HepG2 (cell line): ENCODE results near the gene VGLL1. TPM values are rescaled to one million over a fixed set of nuclear protein-coding genes. Genes with fewer than 3 reads are reported as not detected.

ENCODE experiments used
- ATAC-seq: fragments of 200-7000 bp; cut with Tn5 transposase; 3 replicates; pipeline ENCODE4 v1.9.1; 2020; ENCODE audit warnings: mild to moderate bottlenecking, moderate library complexity
- BruUV-seq: library from RNA; stranded (reverse); fragments of 400-500 nt; replicated peaks from 2 replicates; lab custom pipeline; 2021; lab: Mats Ljungman, UMichigan
- CTCF ChIA-PET: fragments of 300-600 bp; formaldehyde crosslinking; extraction: SDS; loops from one replicate; lab custom pipeline; 2021; ENCODE audit warnings: low total read pairs, inconsistent platforms, low intra/inter-chr PET ratio; lab: Yijun Ruan, JAX
- POLR2A ChIA-PET: fragments of 350-600 bp; sonication (Branson Sonifier 250); formaldehyde crosslinking; loops from one replicate; lab custom pipeline; 2020; ENCODE audit warnings: antibody characterized with exemption, inconsistent platforms; lab: Yijun Ruan, JAX
- DNase-seq: peaks from one replicate; pipeline ENCODE4 v3.0.0-alpha.2; 2015; ENCODE audit warnings: low spot score
- FAIRE-seq: peaks from 3 replicates; lab custom pipeline; 2011; peaks lifted over from hg19 to GRCh38; lab: Jason Lieb, UNC
- H2AFZ ChIP-seq: one replicate; pipeline ENCODE4 v1.6.1; 2011; ENCODE audit warnings: low read length, inconsistent platforms
- H3K27ac ChIP-seq: fragments of 300-600 bp; 3 replicates; pipeline ENCODE4 v1.8.0; 2011; ENCODE audit warnings: mixed run types, mild to moderate bottlenecking, mixed read lengths, low read length, inconsistent platforms; ENCODE audit not compliant: insufficient read depth; ENCODE audit errors: extremely low read length
- H3K27me3 ChIP-seq, 2 experiments: fragments of 200-600 bp in 1 of 2; 2 replicates in 1 of 2; 3 replicates in 1 of 2; pipeline versions ENCODE4 v1.6.0 to v1.8.0; 2011; ENCODE audit warnings: low read length in 2 of 2, mild to moderate bottlenecking in 2 of 2, moderate library complexity in 2 of 2, inconsistent platforms in 1 of 2; ENCODE audit not compliant: insufficient read depth in 2 of 2, control insufficient read depth in 1 of 2
- H3K36me3 ChIP-seq, 2 experiments: fragments of 200-600 bp in 1 of 2; replicated peaks in 1 of 2; 2 replicates in 1 of 2; 3 replicates in 1 of 2; pipeline versions ENCODE4 v1.5.1 to v1.8.0; 2011; ENCODE audit warnings: low read length in 2 of 2, inconsistent platforms in 1 of 2; ENCODE audit not compliant: insufficient read depth in 2 of 2, control insufficient read depth in 1 of 2
- H3K4me1 ChIP-seq: 2 replicates; pipeline ENCODE4 v1.5.1; 2012; ENCODE audit warnings: low read length, inconsistent platforms; ENCODE audit not compliant: insufficient read depth
- H3K4me2 ChIP-seq: 2 replicates; pipeline ENCODE4 v1.6.0; 2011; ENCODE audit warnings: low read depth, low read length, inconsistent platforms
- H3K4me3 ChIP-seq, 3 experiments: fragments of 200-600 bp in 1 of 3; sonication (generic), shearing (Covaris generic) in 1 of 3; replicated peaks in 1 of 3; 2 replicates each; pipeline ENCODE4 v1.5.1; 2011 to 2016; ENCODE audit warnings: low read length in 3 of 3, inconsistent platforms in 2 of 3, low read depth in 2 of 3, mild to moderate bottlenecking in 2 of 3, control low read depth in 1 of 3, mixed read lengths in 1 of 3; ENCODE audit not compliant: insufficient read depth in 1 of 3
- H3K79me2 ChIP-seq: one replicate; pipeline ENCODE4 v1.6.1; 2011; ENCODE audit warnings: low read length, inconsistent platforms; ENCODE audit not compliant: insufficient read depth
- H3K9ac ChIP-seq: 2 replicates; pipeline ENCODE4 v1.6.0; 2011; ENCODE audit warnings: mild to moderate bottlenecking, low read depth, low read length, inconsistent platforms; ENCODE audit not compliant: insufficient read depth
- H3K9me3 ChIP-seq: 2 replicates; pipeline ENCODE4 v1.5.1; 2012; ENCODE audit warnings: mild to moderate bottlenecking, low read length
- H4K20me1 ChIP-seq: 2 replicates; pipeline ENCODE4 v1.6.0; 2011; ENCODE audit warnings: inconsistent platforms, mild to moderate bottlenecking, low read length, moderate library complexity; ENCODE audit not compliant: insufficient read depth
- HNF4G ChIP-seq, 2 experiments: sonication (generic) in 1 of 2; formaldehyde crosslinking in 1 of 2; IDR thresholded peaks; 2 replicates each; pipeline versions ENCODE4 v1.4.0 to v1.6.1; 2011 to 2020; ENCODE audit warnings: borderline replicate concordance in 2 of 2, low read depth in 2 of 2, mild to moderate bottlenecking in 2 of 2, low read length in 1 of 2, missing genetic modification reagents in 1 of 2, moderate library complexity in 1 of 2
- MAF1 ChIP-seq: sonication (generic); formaldehyde crosslinking; IDR thresholded peaks from 2 replicates; pipeline ENCODE4 v1.5.0; 2020; ENCODE audit warnings: missing genetic modification reagents, borderline replicate concordance
- MTA1 ChIP-seq: sonication (generic); formaldehyde crosslinking; IDR thresholded peaks from 2 replicates; pipeline ENCODE4 v1.4.0; 2020; ENCODE audit warnings: missing genetic modification reagents, mild to moderate bottlenecking, borderline replicate concordance
- MTF1 ChIP-seq: sonication (generic); formaldehyde crosslinking; IDR thresholded peaks from 2 replicates; pipeline ENCODE4 v1.5.0; 2020; ENCODE audit warnings: missing genetic modification reagents
- RFX3 ChIP-seq: IDR thresholded peaks from 2 replicates; pipeline ENCODE4 v1.6.1; 2016; ENCODE audit warnings: missing biosample characterization, missing genetic modification reagents
- ZNF136 ChIP-seq: sonication (generic); formaldehyde crosslinking; IDR thresholded peaks from 2 replicates; pipeline ENCODE4 v1.8.1; 2022; ENCODE audit warnings: low read depth, mild to moderate bottlenecking, moderate library complexity, missing genetic modification reagents
- ZNF557 ChIP-seq: sonication (generic); formaldehyde crosslinking; IDR thresholded peaks from 2 replicates; pipeline ENCODE4 v1.4.0; 2020; ENCODE audit warnings: missing genetic modification reagents
- ZNF672 ChIP-seq: sonication (generic); formaldehyde crosslinking; IDR thresholded peaks from 2 replicates; pipeline ENCODE4 v1.8.1; 2022; ENCODE audit warnings: missing genetic modification reagents
- ZNF713 ChIP-seq: sonication (generic); formaldehyde crosslinking; IDR thresholded peaks from 2 replicates; pipeline ENCODE4 v1.4.0; 2020; ENCODE audit warnings: mild to moderate bottlenecking, missing genetic modification reagents
- ZNF768 ChIP-seq: sonication (generic); formaldehyde crosslinking; IDR thresholded peaks from 2 replicates; pipeline ENCODE4 v1.4.0; 2020; ENCODE audit warnings: missing genetic modification reagents
- WGBS: methylation state at CpG from one replicate; pipeline ENCODE4 v1.1.6; 2017; ENCODE audit warnings: low lambda C conversion rate; 5-methylcytosine and 5-hydroxymethylcytosine counted together
- in situ Hi-C: cut with HindIII; loops from 2 replicates; pipeline ENCODE4 v1.10.0; 2017; ENCODE audit warnings: low pct_unique_long_range_greater_than_20kb; ENCODE audit not compliant: extremely low pct_ligation_motif_present
- intact Hi-C: fragments of 100-400 bp; cut with micrococcal nuclease; formaldehyde crosslinking; loops from one replicate; pipeline ENCODE4 v1.10.0; 2022; ENCODE audit not compliant: unreplicated experiment
- polyA plus RNA-seq, 8 experiments: library from polyadenylated mRNA; depleted of rRNA in 3 of 8; stranded (reverse) in 7 of 8; unstranded in 1 of 8; fragments of >200 nt; fragmentation: Illumina TruSeq in 4 of 8; extraction: Trizol in 4 of 8; gene quantifications; 2 replicates each; pipeline versions ENCODE4 v1.2.1 to v1.2.3, GENCODE V29; 2011 to 2016; ENCODE audit warnings: low read depth in 4 of 8, missing spikeins in 1 of 8, mixed read lengths in 1 of 8; ENCODE audit not compliant: insufficient read depth in 1 of 8
- total RNA-seq, 5 experiments: library from RNA; depleted of rRNA; stranded (reverse); fragments of >200 nt; fragmentation: Illumina TruSeq; extraction: Trizol; gene quantifications; 2 replicates each; pipeline ENCODE4 v1.2.3, GENCODE V29; 2016; ENCODE audit warnings: low read depth in 1 of 5
- TF ChIP-seq, protein P1 (sequence below): sonication (generic); formaldehyde crosslinking; IDR thresholded peaks from 2 replicates; pipeline ENCODE4 v1.9.0; 2022; ENCODE audit warnings: missing genetic modification reagents, mild to moderate bottlenecking, borderline replicate concordance
- TF ChIP-seq, protein P2 (sequence below): IDR thresholded peaks from 2 replicates; pipeline ENCODE4 v1.6.1; 2016; ENCODE audit warnings: low read depth, borderline replicate concordance
- TF ChIP-seq, protein P3 (sequence below): sonication (generic); formaldehyde crosslinking; IDR thresholded peaks from 2 replicates; pipeline ENCODE4 v1.5.0; 2020; ENCODE audit warnings: mild to moderate bottlenecking, missing genetic modification reagents, borderline replicate concordance
- TF ChIP-seq, protein P4 (sequence below): sonication (generic); formaldehyde crosslinking; IDR thresholded peaks from 2 replicates; pipeline ENCODE4 v1.4.0; 2020; ENCODE audit warnings: missing genetic modification reagents; ENCODE audit errors: not compliant biosample characterization

Gene VGLL1
- total and polyA plus RNA-seq, 2 of the 13 experiments (the other 11 are each of a cell fraction or from before 2014, with no cell fraction given) = not detected

DNA sequence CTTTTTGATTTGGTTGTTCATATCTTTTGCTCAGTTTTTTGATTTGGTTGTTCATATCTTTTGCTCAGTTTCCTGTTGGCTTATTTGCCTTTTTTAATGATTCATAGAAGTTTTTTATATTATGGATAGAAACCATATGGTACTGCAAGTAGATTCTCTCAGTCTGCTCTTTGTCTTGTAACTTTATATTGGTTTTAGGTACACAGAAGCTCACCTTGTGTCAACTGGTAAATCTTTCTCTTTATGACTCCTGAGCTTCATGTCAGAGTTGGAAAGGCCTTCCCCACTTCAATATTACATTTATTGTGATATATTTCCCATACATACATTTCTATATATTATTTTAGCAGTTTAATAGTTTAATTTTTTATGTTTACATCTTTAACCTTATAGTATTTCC lies 8.2 kb upstream of the VGLL1 start (continued):
- TF ChIP-seq, protein P1, sequence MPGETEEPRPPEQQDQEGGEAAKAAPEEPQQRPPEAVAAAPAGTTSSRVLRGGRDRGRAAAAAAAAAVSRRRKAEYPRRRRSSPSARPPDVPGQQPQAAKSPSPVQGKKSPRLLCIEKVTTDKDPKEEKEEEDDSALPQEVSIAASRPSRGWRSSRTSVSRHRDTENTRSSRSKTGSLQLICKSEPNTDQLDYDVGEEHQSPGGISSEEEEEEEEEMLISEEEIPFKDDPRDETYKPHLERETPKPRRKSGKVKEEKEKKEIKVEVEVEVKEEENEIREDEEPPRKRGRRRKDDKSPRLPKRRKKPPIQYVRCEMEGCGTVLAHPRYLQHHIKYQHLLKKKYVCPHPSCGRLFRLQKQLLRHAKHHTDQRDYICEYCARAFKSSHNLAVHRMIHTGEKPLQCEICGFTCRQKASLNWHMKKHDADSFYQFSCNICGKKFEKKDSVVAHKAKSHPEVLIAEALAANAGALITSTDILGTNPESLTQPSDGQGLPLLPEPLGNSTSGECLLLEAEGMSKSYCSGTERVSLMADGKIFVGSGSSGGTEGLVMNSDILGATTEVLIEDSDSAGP (CRISPR knock-in tag) = no peak
- no peak for TF ChIP-seq ZNF672 (CRISPR knock-in tag)
- TF ChIP-seq MTA1 = no peak
- TF ChIP-seq MTF1 (CRISPR knock-in tag) = no peak
- TF ChIP-seq, protein P2, sequence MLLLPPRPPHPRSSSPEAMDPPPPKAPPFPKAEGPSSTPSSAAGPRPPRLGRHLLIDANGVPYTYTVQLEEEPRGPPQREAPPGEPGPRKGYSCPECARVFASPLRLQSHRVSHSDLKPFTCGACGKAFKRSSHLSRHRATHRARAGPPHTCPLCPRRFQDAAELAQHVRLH (CRISPR knock-in tag) = no peak
- no peak for TF ChIP-seq ZNF136
- no peak for TF ChIP-seq ZNF713
- TF ChIP-seq, protein P3, sequence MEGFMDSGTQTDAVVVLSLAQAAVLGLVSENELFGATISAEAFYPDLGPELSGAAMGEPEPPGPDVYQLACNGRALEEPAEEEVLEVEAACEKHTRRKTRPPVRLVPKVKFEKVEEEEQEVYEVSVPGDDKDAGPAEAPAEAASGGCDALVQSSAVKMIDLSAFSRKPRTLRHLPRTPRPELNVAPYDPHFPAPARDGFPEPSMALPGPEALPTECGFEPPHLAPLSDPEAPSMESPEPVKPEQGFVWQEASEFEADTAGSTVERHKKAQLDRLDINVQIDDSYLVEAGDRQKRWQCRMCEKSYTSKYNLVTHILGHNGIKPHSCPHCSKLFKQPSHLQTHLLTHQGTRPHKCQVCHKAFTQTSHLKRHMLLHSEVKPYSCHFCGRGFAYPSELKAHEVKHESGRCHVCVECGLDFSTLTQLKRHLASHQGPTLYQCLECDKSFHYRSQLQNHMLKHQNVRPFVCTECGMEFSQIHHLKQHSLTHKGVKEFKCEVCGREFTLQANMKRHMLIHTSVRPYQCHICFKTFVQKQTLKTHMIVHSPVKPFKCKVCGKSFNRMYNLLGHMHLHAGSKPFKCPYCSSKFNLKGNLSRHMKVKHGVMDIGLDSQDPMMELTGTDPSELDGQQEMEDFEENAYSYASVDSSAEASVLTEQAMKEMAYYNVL = no peak

DNA sequence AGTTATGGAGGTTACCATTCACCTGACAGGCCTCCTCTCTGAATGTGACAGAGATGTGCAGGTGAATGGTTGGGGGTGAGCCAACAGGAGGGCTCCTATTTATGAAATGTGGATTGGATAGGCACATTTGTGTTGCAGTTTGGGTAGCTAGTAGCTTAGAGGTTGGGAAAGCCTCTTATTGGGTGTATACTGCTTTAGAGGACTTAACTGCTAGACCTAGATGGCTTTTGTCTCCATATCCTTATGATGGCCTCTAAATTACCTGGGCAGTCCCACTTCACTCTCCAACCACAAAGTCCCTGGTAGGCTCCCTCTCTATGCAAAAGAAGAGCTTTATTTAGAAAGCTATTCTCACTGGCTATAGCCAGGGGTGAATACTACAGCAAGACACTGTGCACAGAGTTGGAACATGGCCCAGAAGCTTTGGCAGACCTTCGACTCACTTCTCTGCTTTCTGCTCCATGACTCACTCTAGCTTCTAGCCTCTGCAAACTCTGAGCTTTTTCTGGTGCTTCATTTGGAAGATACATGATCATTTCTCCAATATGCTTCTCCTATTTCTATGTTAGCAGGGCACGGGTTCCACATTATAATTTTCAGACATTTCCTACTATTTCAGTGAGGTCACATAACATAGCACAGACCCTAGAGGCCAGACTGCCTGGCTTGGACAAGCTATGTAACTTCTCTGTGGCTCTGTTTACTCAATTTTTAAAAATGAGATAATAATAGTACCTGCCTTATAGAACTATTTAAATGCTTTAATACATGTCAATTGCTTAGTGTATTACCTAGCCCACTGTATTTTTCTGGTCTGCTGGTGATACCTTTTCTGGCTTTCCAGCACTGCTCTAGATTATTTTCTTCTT lies 6.0 kb upstream of the VGLL1 start:
- H3K27me3 ChIP-seq = no peaks in the 10 kb centered on the region
- BruUV-seq = no TSS peak
- H3K27ac ChIP-seq = no peak overlapping the region
- no peak overlapping the region for H3K4me3 ChIP-seq
- no peak overlapping the region for H2AFZ ChIP-seq
- no peak overlapping the region for H3K9ac ChIP-seq
- H3K9me3 ChIP-seq = no peaks in the 10 kb centered on the region
- no peak overlapping the region for H3K4me2 ChIP-seq
- H4K20me1 ChIP-seq = no peaks in the 10 kb centered on the region
- WGBS = 0% methylated on average over 2 of the region's 2 CpGs
- in situ Hi-C loops = no loop called here
- ChIA-PET CTCF (no interaction called here), POLR2A (no interaction called here)
- intact Hi-C loops = no loop called here
- no peaks in the 10 kb centered on the region for H3K4me1 ChIP-seq
- H3K79me2 ChIP-seq = no peaks in the 10 kb centered on the region
- ATAC-seq = no peak
- FAIRE-seq = no peak
- no peak for DNase-seq
- no peaks in the 10 kb centered on the region for H3K36me3 ChIP-seq
- no peak for TF ChIP-seq HNF4G (IDR thresholded peaks at IDR 0.05; ENCODE audit: borderline replicate concordance, low read depth, low read length)
- TF ChIP-seq HNF4G (CRISPR knock-in tag; IDR thresholded peaks at IDR 0.05; ENCODE audit: borderline replicate concordance, low read depth) = no peak
- TF ChIP-seq MAF1 = no peak
- TF ChIP-seq, protein P4, sequence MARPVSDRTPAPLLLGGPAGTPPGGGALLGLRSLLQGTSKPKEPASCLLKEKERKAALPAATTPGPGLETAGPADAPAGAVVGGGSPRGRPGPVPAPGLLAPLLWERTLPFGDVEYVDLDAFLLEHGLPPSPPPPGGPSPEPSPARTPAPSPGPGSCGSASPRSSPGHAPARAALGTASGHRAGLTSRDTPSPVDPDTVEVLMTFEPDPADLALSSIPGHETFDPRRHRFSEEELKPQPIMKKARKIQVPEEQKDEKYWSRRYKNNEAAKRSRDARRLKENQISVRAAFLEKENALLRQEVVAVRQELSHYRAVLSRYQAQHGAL (CRISPR knock-in tag) = no peak
- no peak for TF ChIP-seq ZNF557 (CRISPR knock-in tag)
- no peak for TF ChIP-seq RFX3 (CRISPR knock-in tag)
- TF ChIP-seq ZNF768 (CRISPR knock-in tag) = no peak
